HepG2 (cell line): ENCODE data around the gene DUSP22. TPM values are rescaled to one million over a fixed set of nuclear protein-coding genes. Genes with fewer than 3 reads are reported as not detected.

Experiments used
- ATAC-seq: fragments of 200-7000 bp; cut with Tn5 transposase; 3 replicates; pipeline ENCODE4 v1.9.1; 2020; ENCODE audit warnings: mild to moderate bottlenecking, moderate library complexity
- BruUV-seq: library from RNA; stranded (reverse); fragments of 400-500 nt; replicated peaks from 2 replicates; lab custom pipeline; 2021; lab: Mats Ljungman, UMichigan
- CTCF ChIA-PET: fragments of 300-600 bp; formaldehyde crosslinking; extraction: SDS; loops from one replicate; lab custom pipeline; 2021; ENCODE audit warnings: low total read pairs, inconsistent platforms, low intra/inter-chr PET ratio; lab: Yijun Ruan, JAX
- POLR2A ChIA-PET: fragments of 350-600 bp; sonication (Branson Sonifier 250); formaldehyde crosslinking; loops from one replicate; lab custom pipeline; 2020; ENCODE audit warnings: antibody characterized with exemption, inconsistent platforms; lab: Yijun Ruan, JAX
- DNase-seq: peaks from one replicate; pipeline ENCODE4 v3.0.0-alpha.2; 2015; ENCODE audit warnings: low spot score
- FAIRE-seq: peaks from 3 replicates; lab custom pipeline; 2011; peaks lifted over from hg19 to GRCh38; lab: Jason Lieb, UNC
- H2AFZ ChIP-seq: one replicate; pipeline ENCODE4 v1.6.1; 2011; ENCODE audit warnings: low read length, inconsistent platforms
- H3K27ac ChIP-seq: fragments of 300-600 bp; 3 replicates; pipeline ENCODE4 v1.8.0; 2011; ENCODE audit warnings: mixed run types, mild to moderate bottlenecking, mixed read lengths, low read length, inconsistent platforms; ENCODE audit not compliant: insufficient read depth; ENCODE audit errors: extremely low read length
- H3K27me3 ChIP-seq, 2 experiments: fragments of 200-600 bp in 1 of 2; 2 replicates in 1 of 2; 3 replicates in 1 of 2; pipeline versions ENCODE4 v1.6.0 to v1.8.0; 2011; ENCODE audit warnings: low read length in 2 of 2, mild to moderate bottlenecking in 2 of 2, moderate library complexity in 2 of 2, inconsistent platforms in 1 of 2; ENCODE audit not compliant: insufficient read depth in 2 of 2, control insufficient read depth in 1 of 2
- H3K36me3 ChIP-seq, 2 experiments: fragments of 200-600 bp in 1 of 2; replicated peaks in 1 of 2; 2 replicates in 1 of 2; 3 replicates in 1 of 2; pipeline versions ENCODE4 v1.5.1 to v1.8.0; 2011; ENCODE audit warnings: low read length in 2 of 2, inconsistent platforms in 1 of 2; ENCODE audit not compliant: insufficient read depth in 2 of 2, control insufficient read depth in 1 of 2
- H3K4me1 ChIP-seq: 2 replicates; pipeline ENCODE4 v1.5.1; 2012; ENCODE audit warnings: low read length, inconsistent platforms; ENCODE audit not compliant: insufficient read depth
- H3K4me2 ChIP-seq: 2 replicates; pipeline ENCODE4 v1.6.0; 2011; ENCODE audit warnings: low read depth, low read length, inconsistent platforms
- H3K4me3 ChIP-seq, 3 experiments: fragments of 200-600 bp in 1 of 3; sonication (generic), shearing (Covaris generic) in 1 of 3; replicated peaks in 1 of 3; 2 replicates each; pipeline ENCODE4 v1.5.1; 2011 to 2016; ENCODE audit warnings: low read length in 3 of 3, inconsistent platforms in 2 of 3, low read depth in 2 of 3, mild to moderate bottlenecking in 2 of 3, control low read depth in 1 of 3, mixed read lengths in 1 of 3; ENCODE audit not compliant: insufficient read depth in 1 of 3
- H3K79me2 ChIP-seq: one replicate; pipeline ENCODE4 v1.6.1; 2011; ENCODE audit warnings: low read length, inconsistent platforms; ENCODE audit not compliant: insufficient read depth
- H3K9ac ChIP-seq: 2 replicates; pipeline ENCODE4 v1.6.0; 2011; ENCODE audit warnings: mild to moderate bottlenecking, low read depth, low read length, inconsistent platforms; ENCODE audit not compliant: insufficient read depth
- H3K9me3 ChIP-seq: 2 replicates; pipeline ENCODE4 v1.5.1; 2012; ENCODE audit warnings: mild to moderate bottlenecking, low read length
- H4K20me1 ChIP-seq: 2 replicates; pipeline ENCODE4 v1.6.0; 2011; ENCODE audit warnings: inconsistent platforms, mild to moderate bottlenecking, low read length, moderate library complexity; ENCODE audit not compliant: insufficient read depth
- ARHGAP35 ChIP-seq: sonication (generic); formaldehyde crosslinking; IDR thresholded peaks from 2 replicates; pipeline ENCODE4 v1.9.0; 2022; ENCODE audit warnings: mild to moderate bottlenecking, inconsistent platforms, moderate library complexity, missing genetic modification reagents, borderline replicate concordance
- BCL6 ChIP-seq: IDR thresholded peaks from 2 replicates; pipeline ENCODE4 v1.6.1; 2016; ENCODE audit warnings: missing genetic modification reagents, missing compliant biosample characterization
- ESRRA ChIP-seq: sonication (generic); formaldehyde crosslinking; IDR thresholded peaks from 2 replicates; pipeline ENCODE4 v1.5.1; 2020; ENCODE audit warnings: mild to moderate bottlenecking, low read depth, missing genetic modification reagents
- HDAC1 ChIP-seq: sonication (generic); formaldehyde crosslinking; IDR thresholded peaks from 2 replicates; pipeline ENCODE4 v1.5.1; 2020; ENCODE audit warnings: mild to moderate bottlenecking, missing genetic modification reagents
- HNF4A ChIP-seq: sonication (generic); formaldehyde crosslinking; IDR thresholded peaks from 2 replicates; pipeline ENCODE4 v1.4.0; 2020; ENCODE audit warnings: missing genetic modification reagents
- HNF4G ChIP-seq, 2 experiments: sonication (generic) in 1 of 2; formaldehyde crosslinking in 1 of 2; IDR thresholded peaks; 2 replicates each; pipeline versions ENCODE4 v1.4.0 to v1.6.1; 2011 to 2020; ENCODE audit warnings: borderline replicate concordance in 2 of 2, low read depth in 2 of 2, mild to moderate bottlenecking in 2 of 2, low read length in 1 of 2, missing genetic modification reagents in 1 of 2, moderate library complexity in 1 of 2
- IRF2 ChIP-seq: IDR thresholded peaks from 2 replicates; pipeline ENCODE4 v1.6.1; 2018; ENCODE audit warnings: missing genetic modification reagents, missing compliant biosample characterization
- KMT2B ChIP-seq: IDR thresholded peaks from 2 replicates; pipeline ENCODE4 v1.6.1; 2016; ENCODE audit warnings: missing genetic modification reagents, missing compliant biosample characterization
- NR2F6 ChIP-seq, 2 experiments: IDR thresholded peaks; 2 replicates each; pipeline ENCODE4 v1.6.1; 2016; ENCODE audit warnings: antibody characterized with exemption in 1 of 2, mild to moderate bottlenecking in 1 of 2
- ZKSCAN1 ChIP-seq: fragments of 150-350 bp; IDR thresholded peaks from 2 replicates; pipeline ENCODE4 v1.6.1; 2014; ENCODE audit warnings: low read length
- ZNF7 ChIP-seq: IDR thresholded peaks from 2 replicates; pipeline ENCODE4 v1.6.1; 2016; ENCODE audit warnings: missing biosample characterization, missing genetic modification reagents
- WGBS: methylation state at CpG from one replicate; pipeline ENCODE4 v1.1.6; 2017; ENCODE audit warnings: low lambda C conversion rate; 5-methylcytosine and 5-hydroxymethylcytosine counted together
- in situ Hi-C: cut with HindIII; loops from 2 replicates; pipeline ENCODE4 v1.10.0; 2017; ENCODE audit warnings: low pct_unique_long_range_greater_than_20kb; ENCODE audit not compliant: extremely low pct_ligation_motif_present
- intact Hi-C: fragments of 100-400 bp; cut with micrococcal nuclease; formaldehyde crosslinking; loops from one replicate; pipeline ENCODE4 v1.10.0; 2022; ENCODE audit not compliant: unreplicated experiment
- polyA plus RNA-seq, 8 experiments: library from polyadenylated mRNA; depleted of rRNA in 3 of 8; stranded (reverse) in 7 of 8; unstranded in 1 of 8; fragments of >200 nt; fragmentation: Illumina TruSeq in 4 of 8; extraction: Trizol in 4 of 8; gene quantifications; 2 replicates each; pipeline versions ENCODE4 v1.2.1 to v1.2.3, GENCODE V29; 2011 to 2016; ENCODE audit warnings: low read depth in 4 of 8, missing spikeins in 1 of 8, mixed read lengths in 1 of 8; ENCODE audit not compliant: insufficient read depth in 1 of 8
- total RNA-seq, 5 experiments: library from RNA; depleted of rRNA; stranded (reverse); fragments of >200 nt; fragmentation: Illumina TruSeq; extraction: Trizol; gene quantifications; 2 replicates each; pipeline ENCODE4 v1.2.3, GENCODE V29; 2016; ENCODE audit warnings: low read depth in 1 of 5
- TF ChIP-seq, protein P1 (sequence below): sonication (generic); formaldehyde crosslinking; IDR thresholded peaks from 2 replicates; pipeline ENCODE4 v1.8.0; 2022; ENCODE audit warnings: missing genetic modification reagents, mild to moderate bottlenecking, moderate library complexity, borderline replicate concordance
- TF ChIP-seq, protein P2 (sequence below): sonication (generic); formaldehyde crosslinking; IDR thresholded peaks from 2 replicates; pipeline ENCODE4 v1.4.0; 2020; ENCODE audit warnings: missing genetic modification reagents

Gene DUSP22
- total and polyA plus RNA-seq, 2 of the 13 experiments (the other 11 are each of a cell fraction or from before 2014, with no cell fraction given), result 20.2 to 32.8 TPM

DNA sequence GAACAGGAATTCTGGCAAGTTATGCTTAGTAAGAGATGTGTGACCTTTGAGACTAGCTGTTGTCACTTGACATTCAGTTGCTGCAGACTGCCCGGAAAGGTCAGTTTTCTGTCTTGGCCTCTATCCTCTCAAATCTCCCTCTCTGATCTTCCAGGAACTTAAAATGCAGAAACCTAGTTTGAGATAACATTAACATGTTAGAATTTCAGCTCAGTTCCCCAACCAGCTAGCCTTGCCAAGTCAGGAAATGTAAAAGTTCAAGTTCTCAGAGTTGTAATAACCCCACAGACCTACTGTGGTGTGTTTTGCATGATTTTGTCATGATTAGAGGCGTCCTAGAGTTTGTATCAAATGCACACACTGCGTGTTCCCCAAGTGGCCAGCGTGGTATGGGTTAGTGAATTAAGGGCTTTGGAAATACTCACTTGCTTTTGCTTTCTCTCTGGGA, 46.6 kb downstream of the DUSP22 start:
- ChIA-PET CTCF (no interaction called here), POLR2A (interaction anchor here (1.7 kb wide), 1 partner anchor 118 kb away, joined by 5 read pairs; no protein-coding TSS in a partner anchor)
- Histone ChIP-seq H3K9ac (no peak overlapping the region), H3K4me1 (peaks cover 16% of the 10 kb centered on the region), H3K27me3 (no peaks in the 10 kb centered on the region; a peak in 1 of 5 replicates), H3K4me3 (no peak overlapping the region), H4K20me1 (no peaks in the 10 kb centered on the region), H3K36me3 (no peaks in the 10 kb centered on the region), H3K9me3 (no peaks in the 10 kb centered on the region), H3K4me2 (no peak overlapping the region), H3K27ac (no peak overlapping the region), H2AFZ (no peak overlapping the region), H3K79me2 (no peaks in the 10 kb centered on the region)
- intact Hi-C loops, result no loop called here
- 50% methylated on average over 4 of the region's 4 CpGs for WGBS
- DNase-seq (no peak), FAIRE-seq (no peak), ATAC-seq (peak; percentile 42)
- TF ChIP-seq, protein P1, sequence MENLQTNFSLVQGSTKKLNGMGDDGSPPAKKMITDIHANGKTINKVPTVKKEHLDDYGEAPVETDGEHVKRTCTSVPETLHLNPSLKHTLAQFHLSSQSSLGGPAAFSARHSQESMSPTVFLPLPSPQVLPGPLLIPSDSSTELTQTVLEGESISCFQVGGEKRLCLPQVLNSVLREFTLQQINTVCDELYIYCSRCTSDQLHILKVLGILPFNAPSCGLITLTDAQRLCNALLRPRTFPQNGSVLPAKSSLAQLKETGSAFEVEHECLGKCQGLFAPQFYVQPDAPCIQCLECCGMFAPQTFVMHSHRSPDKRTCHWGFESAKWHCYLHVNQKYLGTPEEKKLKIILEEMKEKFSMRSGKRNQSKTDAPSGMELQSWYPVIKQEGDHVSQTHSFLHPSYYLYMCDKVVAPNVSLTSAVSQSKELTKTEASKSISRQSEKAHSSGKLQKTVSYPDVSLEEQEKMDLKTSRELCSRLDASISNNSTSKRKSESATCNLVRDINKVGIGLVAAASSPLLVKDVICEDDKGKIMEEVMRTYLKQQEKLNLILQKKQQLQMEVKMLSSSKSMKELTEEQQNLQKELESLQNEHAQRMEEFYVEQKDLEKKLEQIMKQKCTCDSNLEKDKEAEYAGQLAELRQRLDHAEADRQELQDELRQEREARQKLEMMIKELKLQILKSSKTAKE (CRISPR knock-in tag), result no peak
- peak; percentile 90 for TF ChIP-seq ZNF7 (CRISPR knock-in tag)
- TF ChIP-seq HNF4G (IDR thresholded peaks at IDR 0.05; ENCODE audit: borderline replicate concordance, low read depth, low read length), result peak; percentile 35; the same call in 1 of the 2 replicates
- TF ChIP-seq HNF4G (CRISPR knock-in tag; IDR thresholded peaks at IDR 0.05; ENCODE audit: borderline replicate concordance, low read depth), result no peak; the same call in 1 of the 2 replicates
- no peak for TF ChIP-seq KMT2B (CRISPR knock-in tag)
- 0 out of 2 replicates have a peak, but pooled peaks have one; percentile 33 for TF ChIP-seq ESRRA (CRISPR knock-in tag)
- TF ChIP-seq, protein P2, sequence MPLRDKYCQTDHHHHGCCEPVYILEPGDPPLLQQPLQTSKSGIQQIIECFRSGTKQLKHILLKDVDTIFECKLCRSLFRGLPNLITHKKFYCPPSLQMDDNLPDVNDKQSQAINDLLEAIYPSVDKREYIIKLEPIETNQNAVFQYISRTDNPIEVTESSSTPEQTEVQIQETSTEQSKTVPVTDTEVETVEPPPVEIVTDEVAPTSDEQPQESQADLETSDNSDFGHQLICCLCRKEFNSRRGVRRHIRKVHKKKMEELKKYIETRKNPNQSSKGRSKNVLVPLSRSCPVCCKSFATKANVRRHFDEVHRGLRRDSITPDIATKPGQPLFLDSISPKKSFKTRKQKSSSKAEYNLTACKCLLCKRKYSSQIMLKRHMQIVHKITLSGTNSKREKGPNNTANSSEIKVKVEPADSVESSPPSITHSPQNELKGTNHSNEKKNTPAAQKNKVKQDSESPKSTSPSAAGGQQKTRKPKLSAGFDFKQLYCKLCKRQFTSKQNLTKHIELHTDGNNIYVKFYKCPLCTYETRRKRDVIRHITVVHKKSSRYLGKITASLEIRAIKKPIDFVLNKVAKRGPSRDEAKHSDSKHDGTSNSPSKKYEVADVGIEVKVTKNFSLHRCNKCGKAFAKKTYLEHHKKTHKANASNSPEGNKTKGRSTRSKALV, result no peak
- no peak for TF ChIP-seq IRF2 (CRISPR knock-in tag)
- peak; percentile 67 for TF ChIP-seq HNF4A (CRISPR knock-in tag)
- no peak for TF ChIP-seq ARHGAP35
- 0 out of 2 replicates have a peak, but pooled peaks have one; percentile 49 for TF ChIP-seq ZKSCAN1
- peak; percentile 47; the same call in 1 of the 2 replicates for TF ChIP-seq NR2F6 (IDR thresholded peaks at IDR 0.05)
- peak; percentile 48; the same call in 1 of the 2 replicates for TF ChIP-seq NR2F6 (CRISPR knock-in tag; IDR thresholded peaks at IDR 0.05)
- no peak for TF ChIP-seq HDAC1 (CRISPR knock-in tag)
- peak; percentile 51 for TF ChIP-seq BCL6 (CRISPR knock-in tag)
- no TSS peak for BruUV-seq
- in situ Hi-C loops, result no loop called here
